ENCODE measurements around the gene SETBP1.

SETBP1 gene

GRCh38 chr18:44823286-44823685 lies 142.6 kb downstream of the SETBP1 start:
- DNase-seq = no peak

GRCh38 chr18:44823782-44824181 lies 143.1 kb downstream of the SETBP1 start:
- no peak for DNase-seq

GRCh38 chr18:44824884-44825283 lies 144.2 kb downstream of the SETBP1 start:
- no peak for DNase-seq

GRCh38 chr18:44826418-44827259 lies 146.0 kb downstream of the SETBP1 start:
- no peak for DNase-seq

GRCh38 chr18:44828080-44828479 lies 147.4 kb downstream of the SETBP1 start:
- DNase-seq = no peak

GRCh38 chr18:44830581-44830980 lies 149.9 kb downstream of the SETBP1 start:
- DNase-seq = no peak

GRCh38 chr18:44833786-44834185 lies 153.1 kb downstream of the SETBP1 start:
- DNase-seq = no peak

- DNase-seq = no peak
Measured at GRCh38 chr18:44834867-44835469, 154.3 kb downstream of the SETBP1 start.

- DNase-seq = no peak
Measured at GRCh38 chr18:44835703-44836102, 155.0 kb downstream of the SETBP1 start.

- DNase-seq = no peak
Measured at GRCh38 chr18:44836263-44836662, 155.6 kb downstream of the SETBP1 start.

GRCh38 chr18:44837482-44838180 lies 156.9 kb downstream of the SETBP1 start:
- no peak for DNase-seq

- DNase-seq = no peak
Measured at GRCh38 chr18:44838971-44839666, 158.4 kb downstream of the SETBP1 start.

GRCh38 chr18:44840058-44840790 lies 159.5 kb downstream of the SETBP1 start:
- no peak for DNase-seq

- no peak for DNase-seq
Measured at GRCh38 chr18:44841221-44841620, 160.5 kb downstream of the SETBP1 start.

- DNase-seq = no peak
Measured at GRCh38 chr18:44841752-44842587, 161.3 kb downstream of the SETBP1 start.

GRCh38 chr18:44842588-44843412 lies 162.1 kb downstream of the SETBP1 start:
- DNase-seq = no peak

GRCh38 chr18:44844486-44844885 lies 163.8 kb downstream of the SETBP1 start:
- no peak for DNase-seq

- DNase-seq = no peak
Measured at GRCh38 chr18:44846450-44846849, 165.8 kb downstream of the SETBP1 start.

- DNase-seq = no peak
Measured at GRCh38 chr18:44848644-44849335, 168.1 kb downstream of the SETBP1 start.

GRCh38 chr18:44849361-44849760 lies 168.7 kb downstream of the SETBP1 start:
- no peak for DNase-seq

Data from 8988T (cell line).